Peyer's patch (tissue), 4 donors: ENCODE data around the gene TAS2R38.

Experiments used
- CTCF ChIP-seq, 6 experiments: fragments of 450-650 bp in 4 of 6; fragments of 200-600 bp in 2 of 6; sonication (generic) in 1 of 6; IDR thresholded peaks; one replicate each; pipeline ENCODE4 v1.5.1; 2017 to 2019; ENCODE audit warnings: antibody characterized with exemption in 6 of 6, mild to moderate bottlenecking in 3 of 6, moderate library complexity in 1 of 6
- POLR2A ChIP-seq, 2 donors: fragments of 450-650 bp; IDR thresholded peaks; one replicate each; pipeline ENCODE4 v1.5.1; 2017; ENCODE audit warnings: antibody characterized with exemption in 2 of 2, mild to moderate bottlenecking in 2 of 2, moderate library complexity in 2 of 2

- peak in 3 of 6 experiments; percentile 48 to 61 (median 56) for TF ChIP-seq CTCF (IDR thresholded peaks at IDR 0.05)
- TF ChIP-seq POLR2A (IDR thresholded peaks at IDR 0.05), result no peak
Observed at GRCh38 chr7:142012825-142013511, 39.4 kb upstream of the TAS2R38 start.
